ENCODE measurements around the gene HIRIP3.
A peak's percentile ranks its signal among the peaks of the same experiment; 100 is the strongest.
"Not testable (repeated sequence)": the region's sequence is repeated elsewhere in the genome, so short reads cannot be mapped to it uniquely, and the experiment has no call there.

The HIRIP3 gene

DNA sequence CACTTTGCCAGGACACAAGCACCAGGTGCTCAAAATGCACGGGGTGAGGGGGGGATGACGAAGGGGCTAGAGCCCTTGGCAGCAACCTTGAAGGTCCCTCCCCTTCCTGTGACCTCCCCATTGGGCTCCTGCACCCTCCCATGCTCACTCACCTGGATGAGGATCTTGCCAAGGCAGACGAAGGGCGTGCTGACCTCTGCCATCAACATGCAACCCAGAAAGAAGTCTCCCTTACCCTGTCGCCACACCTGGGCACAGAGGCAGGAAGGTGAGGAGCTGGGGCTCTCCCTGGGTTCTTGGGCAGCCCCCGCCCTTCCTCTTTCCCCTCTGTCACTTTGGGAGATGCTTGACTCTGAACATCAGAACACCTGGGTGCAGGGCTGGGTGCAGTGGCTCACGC is 30.2 kb upstream of the HIRIP3 start:
- peaks cover 85% of the 10 kb centered on the region for H3K27me3 Mint-ChIP-seq
- CTCF ChIA-PET = no interaction called here
- H3K4me3 Mint-ChIP-seq = no peak overlapping the region
- H3K4me1 Mint-ChIP-seq = peaks cover 16% of the 10 kb centered on the region
- no peak overlapping the region for H3K27ac Mint-ChIP-seq
- H3K36me3 Mint-ChIP-seq = no peaks in the 10 kb centered on the region
- DNase-seq = no peak
- H3K9me3 Mint-ChIP-seq = no peaks in the 10 kb centered on the region

DNA sequence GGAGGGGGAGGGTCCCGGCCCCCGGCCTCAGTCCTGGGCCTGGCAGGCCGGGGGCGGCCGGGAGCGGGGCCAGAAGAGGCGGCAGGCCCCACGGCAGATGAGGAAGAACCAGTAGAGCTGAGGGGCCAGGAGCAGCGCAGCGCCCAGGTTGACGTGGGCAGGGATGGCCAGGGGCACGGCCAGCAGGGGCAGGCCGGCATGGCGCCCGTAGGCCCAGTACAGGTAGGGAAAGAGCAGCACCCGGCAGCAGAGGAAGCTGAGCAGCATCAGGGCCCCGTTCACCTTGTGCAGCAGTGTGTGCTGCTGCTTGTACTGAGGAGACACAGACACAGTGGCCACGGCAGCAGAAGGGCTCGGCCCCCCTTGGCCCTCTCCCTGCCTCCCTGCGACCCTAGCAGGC is 29.7 kb upstream of the HIRIP3 start:
- no peaks in the 10 kb centered on the region for H3K36me3 Mint-ChIP-seq
- peaks cover 85% of the 10 kb centered on the region for H3K27me3 Mint-ChIP-seq
- no peak for DNase-seq
- no peak overlapping the region for H3K27ac Mint-ChIP-seq
- no peaks in the 10 kb centered on the region for H3K9me3 Mint-ChIP-seq
- no peak overlapping the region for H3K4me3 Mint-ChIP-seq
- CTCF ChIA-PET = no interaction called here
- peaks cover 14% of the 10 kb centered on the region for H3K4me1 Mint-ChIP-seq

- H3K36me3 Mint-ChIP-seq = no peaks in the 10 kb centered on the region
- peaks cover 84% of the 10 kb centered on the region for H3K27me3 Mint-ChIP-seq
- H3K27ac Mint-ChIP-seq = no peak overlapping the region
- CTCF ChIA-PET = no interaction called here
- peaks cover 12% of the 10 kb centered on the region for H3K4me1 Mint-ChIP-seq
- DNase-seq = no peak
- H3K9me3 Mint-ChIP-seq = no peaks in the 10 kb centered on the region
- H3K4me3 Mint-ChIP-seq = no peak overlapping the region
These were observed 29.0 kb upstream of the HIRIP3 start for GRCh38 chr16:30024451-30024850.

GRCh38 chr16:30023586-30023985 is 28.2 kb upstream of the HIRIP3 start:
- Mint-ChIP-seq H3K27ac (no peak overlapping the region), H3K27me3 (peaks cover 84% of the 10 kb centered on the region), H3K4me3 (no peak overlapping the region), H3K9me3 (no peaks in the 10 kb centered on the region), H3K4me1 (peaks cover 12% of the 10 kb centered on the region), H3K36me3 (no peaks in the 10 kb centered on the region)
- CTCF ChIA-PET = interaction anchor here (1.3 to 2.2 kb wide), 4 partner anchors 8 to 323 kb away, joined by 4 to 13 read pairs (median 8); partner anchors contain the start of gene TLCD3B
- no peak for DNase-seq

DNA sequence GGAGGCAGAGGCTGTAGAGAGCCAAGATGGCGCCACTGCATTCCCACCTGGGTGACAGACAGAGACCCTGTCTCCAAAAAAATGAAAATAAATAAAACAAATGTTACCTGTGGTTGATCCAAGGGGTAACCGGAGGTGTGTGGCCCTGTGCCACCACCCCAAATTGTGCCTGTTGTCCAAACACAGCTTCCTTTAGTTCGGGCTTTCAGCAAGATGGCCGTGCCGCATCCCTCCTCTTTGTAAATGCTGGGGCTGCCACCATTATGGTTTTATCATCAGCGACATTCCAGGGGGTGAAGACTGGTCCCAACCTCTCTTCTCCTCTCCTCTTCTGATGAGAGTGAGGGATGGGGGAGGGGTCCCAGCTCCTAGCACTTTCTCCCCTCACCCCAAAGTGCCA is 27.5 kb upstream of the HIRIP3 start, which contains the start of gene C16orf92:
C16orf92 (plus strand) TSS at position 312 of the 400 bp plus-strand sequence. CDS start 143 bp downstream, outside the sequence.
- CTCF ChIA-PET = interaction anchor here (1.3 to 2.2 kb wide), 4 partner anchors 9 to 322 kb away, joined by 4 to 13 read pairs (median 8); partner anchors contain the start of gene TLCD3B
- peaks cover 12% of the 10 kb centered on the region for H3K4me1 Mint-ChIP-seq
- no peak within 1 kb of the TSS for H3K27ac Mint-ChIP-seq
- no peaks in the 10 kb centered on the region for H3K36me3 Mint-ChIP-seq
- DNase-seq = no peak
- H3K4me3 Mint-ChIP-seq = no peak within 1 kb of the TSS
- H3K27me3 Mint-ChIP-seq = peaks cover 84% of the 10 kb centered on the region
- H3K9me3 Mint-ChIP-seq = no peaks in the 10 kb centered on the region

- Mint-ChIP-seq H3K4me1 (peaks cover 12% of the 10 kb centered on the region), H3K27me3 (peaks cover 78% of the 10 kb centered on the region), H3K4me3 (no peak overlapping the region), H3K27ac (no peak overlapping the region), H3K9me3 (no peaks in the 10 kb centered on the region), H3K36me3 (no peaks in the 10 kb centered on the region)
- CTCF ChIA-PET = interaction anchor here (0.6 to 2.3 kb wide), 5 partner anchors 12 to 170 kb away, joined by 3 to 9 read pairs (median 4); partner anchors contain the start of gene TLCD3B
- no peak for DNase-seq
These were observed 23.3 kb upstream of the HIRIP3 start for GRCh38 chr16:30018731-30019158.

DNA sequence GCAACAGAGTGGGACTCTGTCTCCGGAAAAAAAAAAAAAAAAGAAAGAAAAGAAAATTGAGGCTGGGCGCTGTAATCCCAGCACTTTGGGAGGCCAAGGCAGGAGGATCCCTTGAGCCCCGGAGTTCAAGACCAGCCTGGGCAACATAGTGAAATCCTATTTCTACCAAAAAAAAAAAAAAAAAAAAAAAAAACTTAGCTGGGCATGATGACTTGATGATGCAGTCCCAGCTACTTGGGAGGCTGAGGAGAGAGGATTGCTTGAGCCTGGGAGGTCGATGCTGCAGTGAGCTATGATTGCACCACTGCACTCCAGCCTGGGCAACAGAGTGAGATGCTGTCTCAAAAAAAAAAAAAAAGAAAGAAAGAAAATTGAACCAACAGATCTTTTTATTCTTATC is 22.5 kb upstream of the HIRIP3 start:
- CTCF ChIA-PET = interaction anchor here (1.4 to 2.3 kb wide), 3 partner anchors 13 to 169 kb away, joined by 4 to 9 read pairs (median 7); partner anchors contain the start of gene TLCD3B
- not testable (repeated sequence) for H3K9me3 Mint-ChIP-seq, H3K27ac Mint-ChIP-seq, DNase-seq, H3K36me3 Mint-ChIP-seq, H3K4me3 Mint-ChIP-seq
- peaks cover 78% of the 10 kb centered on the region for H3K27me3 Mint-ChIP-seq
- peaks cover 12% of the 10 kb centered on the region for H3K4me1 Mint-ChIP-seq

DNA sequence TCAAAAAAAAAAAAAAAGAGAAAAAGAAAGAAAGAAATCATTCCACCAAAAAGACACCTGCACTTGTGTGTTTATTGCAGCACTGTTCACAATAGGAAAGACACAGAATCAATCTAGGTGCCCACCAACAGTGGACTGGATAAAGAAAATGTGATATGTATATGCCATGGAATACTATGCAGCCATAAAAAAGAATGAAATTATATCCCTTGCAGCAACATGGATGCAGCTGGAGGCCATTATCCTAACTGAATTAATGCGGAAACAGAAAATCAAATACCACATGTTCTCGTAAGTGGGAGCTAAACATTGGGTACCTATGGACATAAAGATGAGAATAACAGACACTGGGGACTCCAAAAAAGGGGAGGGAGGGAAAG is 21.9 kb upstream of the HIRIP3 start:
- no peak for DNase-seq
- Mint-ChIP-seq H3K27ac (no peak overlapping the region), H3K36me3 (no peaks in the 10 kb centered on the region), H3K9me3 (no peaks in the 10 kb centered on the region), H3K4me1 (peaks cover 12% of the 10 kb centered on the region), H3K4me3 (no peak overlapping the region), H3K27me3 (peaks cover 84% of the 10 kb centered on the region)
- CTCF ChIA-PET = interaction anchor here (0.6 to 2.3 kb wide), 4 partner anchors 12 to 317 kb away, joined by 3 to 9 read pairs (median 6); partner anchors contain the start of gene TLCD3B

- H3K4me1 Mint-ChIP-seq = peaks cover 14% of the 10 kb centered on the region
- H3K27ac Mint-ChIP-seq = no peak overlapping the region
- no peak for DNase-seq
- CTCF ChIA-PET = interaction anchor here (0.6 to 1.4 kb wide), 2 partner anchors 168 to 317 kb away, joined by 3 to 4 read pairs; no protein-coding TSS in a partner anchor
- no peaks in the 10 kb centered on the region for H3K9me3 Mint-ChIP-seq
- H3K36me3 Mint-ChIP-seq = no peaks in the 10 kb centered on the region
- peaks cover 87% of the 10 kb centered on the region for H3K27me3 Mint-ChIP-seq
- H3K4me3 Mint-ChIP-seq = no peak overlapping the region
These were observed 21.3 kb upstream of the HIRIP3 start for GRCh38 chr16:30016555-30017276.

DNA sequence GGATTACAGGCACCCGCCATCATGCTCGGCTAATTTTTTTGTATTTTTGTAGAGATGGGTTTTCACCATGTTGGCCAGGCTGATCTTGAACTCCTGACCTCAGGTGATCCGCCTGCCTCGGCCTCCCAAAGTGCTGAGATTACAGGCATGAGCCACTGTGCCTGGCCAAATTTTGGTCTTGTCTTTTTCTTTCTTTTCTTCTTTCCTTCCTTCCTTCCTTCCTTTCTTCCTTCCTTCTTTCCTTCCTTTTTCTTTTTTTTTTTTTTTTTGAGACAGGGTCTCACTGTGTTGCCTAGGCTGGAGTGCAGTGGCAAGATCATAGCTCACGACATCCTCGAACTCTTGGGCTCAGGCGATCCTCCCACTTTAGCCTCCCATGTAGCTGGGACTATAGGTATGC is 20.0 kb upstream of the HIRIP3 start:
- not testable (repeated sequence) for H3K9me3 Mint-ChIP-seq, DNase-seq, H3K4me3 Mint-ChIP-seq, H3K36me3 Mint-ChIP-seq, H3K27ac Mint-ChIP-seq, H3K4me1 Mint-ChIP-seq
- CTCF ChIA-PET = interaction anchor here (1.0 kb wide), 1 partner anchor 17 kb away, joined by 4 read pairs; no protein-coding TSS in a partner anchor
- peaks cover 87% of the 10 kb centered on the region for H3K27me3 Mint-ChIP-seq

DNA sequence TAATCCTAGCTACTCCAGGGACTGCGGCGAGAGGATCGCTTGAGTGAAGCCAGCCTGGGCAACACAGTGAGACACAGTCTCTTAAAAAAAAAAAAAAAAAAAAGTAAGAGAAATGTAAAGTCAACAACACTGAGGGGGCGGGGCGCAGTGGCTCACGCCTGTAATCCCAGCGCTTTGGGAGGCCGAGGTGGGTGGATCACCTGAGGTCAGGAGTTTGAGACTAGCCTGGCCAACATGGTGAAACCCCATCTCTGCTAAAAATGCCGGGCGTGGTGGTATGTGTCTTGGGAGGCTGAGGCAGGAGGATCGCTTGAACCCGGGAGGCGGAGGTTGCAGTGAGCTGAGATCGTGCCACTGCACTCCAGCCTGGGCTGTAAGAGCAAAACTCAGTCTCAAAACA is 17.2 kb upstream of the HIRIP3 start:
- CTCF ChIA-PET, H3K27ac Mint-ChIP-seq, H3K36me3 Mint-ChIP-seq, DNase-seq, H3K9me3 Mint-ChIP-seq, H3K4me3 Mint-ChIP-seq: not testable (repeated sequence)
- Mint-ChIP-seq H3K4me1 (peaks cover 11% of the 10 kb centered on the region), H3K27me3 (peaks cover 88% of the 10 kb centered on the region)

DNA sequence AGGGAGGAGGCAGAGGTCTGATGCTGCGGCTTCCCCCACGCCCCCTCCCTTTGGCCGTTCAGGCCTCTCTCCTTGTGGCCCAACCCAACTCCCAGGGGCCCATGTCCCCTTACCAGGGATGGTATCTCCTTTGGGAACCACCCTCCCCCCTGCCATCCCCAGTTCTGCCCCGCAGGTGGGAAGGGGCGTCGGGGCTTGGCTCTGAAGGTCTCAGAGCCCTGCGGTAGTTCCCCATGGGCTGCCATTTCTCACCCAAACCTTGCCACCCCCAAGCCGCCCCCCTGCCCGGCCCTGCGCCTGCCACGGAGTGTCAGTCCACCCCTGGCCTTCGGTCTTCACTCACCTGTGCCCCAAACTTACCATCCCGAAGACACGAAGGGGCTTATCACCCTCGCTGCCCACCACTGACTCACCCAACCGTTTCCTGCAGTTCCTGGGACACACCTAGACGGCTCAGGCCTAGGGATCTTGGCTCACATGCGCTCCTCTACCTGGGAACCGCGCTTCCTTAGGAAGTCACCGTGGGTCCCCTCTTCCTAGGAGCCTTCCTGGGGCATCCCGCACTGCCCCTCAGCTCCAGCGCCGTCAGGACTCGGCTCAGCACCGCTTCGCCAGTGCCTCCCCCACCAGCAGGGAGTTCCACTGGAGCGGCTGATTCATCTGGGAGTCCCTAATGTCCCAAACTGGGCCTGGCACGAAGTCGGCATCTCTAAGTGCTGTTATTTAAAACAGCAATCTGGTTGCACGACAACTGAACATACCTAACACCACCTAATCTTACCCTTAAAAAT is 16.5 kb upstream of the HIRIP3 start:
- peaks cover 85% of the 10 kb centered on the region for H3K27me3 Mint-ChIP-seq
- CTCF ChIA-PET = no interaction called here
- H3K36me3 Mint-ChIP-seq = no peaks in the 10 kb centered on the region
- H3K27ac Mint-ChIP-seq = no peak overlapping the region
- H3K4me3 Mint-ChIP-seq = peak overlapping the region; percentile 62
- peaks cover 11% of the 10 kb centered on the region for H3K4me1 Mint-ChIP-seq
- DNase-seq = no peak
- no peaks in the 10 kb centered on the region for H3K9me3 Mint-ChIP-seq

DNA sequence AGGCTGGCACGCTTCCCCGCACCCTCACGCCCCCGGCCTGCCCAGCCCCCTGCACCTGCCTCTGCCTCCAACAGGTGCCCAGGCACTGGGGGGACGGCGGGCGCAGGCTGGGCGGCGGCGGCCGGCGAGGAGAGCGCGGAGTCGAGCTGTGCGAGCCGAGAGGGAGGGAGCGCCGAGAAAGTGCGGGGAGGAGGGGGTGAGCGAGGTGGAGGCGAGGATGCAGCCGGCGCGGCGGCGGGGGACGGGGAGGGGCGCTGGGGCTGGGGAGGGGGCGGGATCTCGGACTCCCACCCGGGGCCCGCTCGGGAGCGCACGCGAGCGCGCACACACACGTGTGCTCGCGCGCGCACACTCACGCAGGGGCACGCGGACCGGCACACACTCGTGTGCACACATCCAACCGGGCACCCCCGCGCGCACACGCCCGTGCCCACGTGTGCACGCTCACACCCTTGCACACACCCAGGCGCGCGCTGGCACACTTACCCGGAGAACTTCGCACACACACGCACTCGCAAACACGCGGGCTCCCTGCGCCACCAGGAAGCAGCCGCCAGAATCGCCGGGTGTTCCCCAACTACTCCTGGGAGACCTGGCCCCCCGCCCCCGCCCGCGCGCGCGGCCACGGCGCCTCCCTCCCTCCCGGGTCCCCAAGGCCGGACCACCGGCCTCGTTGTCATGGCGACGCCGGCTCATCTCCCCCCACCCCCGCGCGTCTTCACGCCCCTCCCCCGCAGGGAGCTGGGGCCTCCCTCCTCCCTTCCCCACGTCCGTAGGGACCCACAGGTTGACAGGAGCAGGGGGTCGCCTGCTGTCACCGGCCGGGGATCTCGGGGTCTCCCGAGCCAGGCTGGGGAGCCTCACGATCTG is 15.7 kb upstream of the HIRIP3 start, which contains the start of gene DOC2A:
DOC2A (minus strand) TSS at position 184 of the 870 bp plus-strand sequence. CDS start 805 bp downstream, outside the sequence.
- CTCF ChIA-PET = no interaction called here
- H3K4me3 Mint-ChIP-seq = peak within 1 kb of the TSS; percentile 71
- H3K27ac Mint-ChIP-seq = no peak within 1 kb of the TSS
- DNase-seq = peak; percentile 66
- H3K4me1 Mint-ChIP-seq = peaks cover 11% of the 10 kb centered on the region
- H3K36me3 Mint-ChIP-seq = no peaks in the 10 kb centered on the region
- H3K27me3 Mint-ChIP-seq = peaks cover 78% of the 10 kb centered on the region
- no peaks in the 10 kb centered on the region for H3K9me3 Mint-ChIP-seq

Data from activated naive CD4-positive, alpha-beta T cell treated with anti-CD3 and anti-CD28 coated beads, Interleukin-2, amount 10 ng/mL, durations not matched to agents 7 days and 5 days (primary cell).